Posterior vena cava (tissue), 2 donors: ENCODE data around the gene ANKDD1B. TPM values are rescaled to one million over a fixed set of nuclear protein-coding genes. Genes with fewer than 3 reads are reported as not detected.
A peak's percentile ranks its signal among the peaks of the same experiment; 100 is the strongest.
"Not testable (repeated sequence)": the region's sequence is repeated elsewhere in the genome, so short reads cannot be mapped to it uniquely, and the experiment has no call there.

Source experiments
- DNase-seq: peaks from one replicate; pipeline ENCODE4 v3.0.0-alpha.2; 2020; ENCODE audit warnings: low spot score
- intact Hi-C, 2 donors: fragments of 100-400 bp; cut with DNase I; formaldehyde crosslinking; loops; one replicate each; pipeline versions ENCODE4 v1.14.1 to v1.14.2; 2022 to 2023
- total RNA-seq, 2 donors: library from RNA; stranded (reverse); fragmentation: NEBNext Ultra II Directional; extraction: Animal tissue kit (Norgen Biotek cat#: 25700); gene quantifications; one replicate each; pipeline ENCODE4 v1.2.1, GENCODE V29; 2021
- donor health status: DM: yes; HTN: yes; CAD: no.
- donor health status: DM: yes; HTN: yes; CAD: no.

ANKDD1B gene
- total RNA-seq, 2 donors from 2014 or later, result 0.93 TPM; not detected in 1

- intact Hi-C loops, result loop anchor here in 1 of 2 donors (10.0 kb wide), 1 partner anchor 450 kb away; the partner anchor contains the start of gene ANKRD31
- no peak for DNase-seq
These were observed 73.9 kb downstream of the ANKDD1B start for GRCh38 chr5:75685141-75685540.

GRCh38 chr5:75686480-75686879, 75.2 kb downstream of the ANKDD1B start:
- DNase-seq, result no peak
- intact Hi-C loops, result loop anchor here in 1 of 2 donors (10.0 kb wide), 1 partner anchor 452 kb away; the partner anchor contains the start of gene ANKRD31

- intact Hi-C loops, result no loop called here
These were observed 79.4 kb downstream of the ANKDD1B start for GRCh38 chr5:75690669-75691068.

GRCh38 chr5:75694781-75695180, 83.5 kb downstream of the ANKDD1B start:
- no peak for DNase-seq
- intact Hi-C loops, result no loop called here

More at GRCh38 chr5:75690669-75691068, 79.4 kb downstream of the ANKDD1B start:
- no peak for DNase-seq

GRCh38 chr5:75695472-75696351, 84.5 kb downstream of the ANKDD1B start:
- intact Hi-C loops, result not testable (repeated sequence)

GRCh38 chr5:75701856-75702255, 90.6 kb downstream of the ANKDD1B start:
- intact Hi-C loops, result no loop called here
- DNase-seq, result no peak

More at GRCh38 chr5:75695472-75696351, 84.5 kb downstream of the ANKDD1B start:
- DNase-seq, result not testable (repeated sequence)

- DNase-seq, result no peak
- intact Hi-C loops, result no loop called here
These were observed 94.8 kb downstream of the ANKDD1B start for GRCh38 chr5:75706016-75706415.

GRCh38 chr5:75706775-75707174, 95.5 kb downstream of the ANKDD1B start:
- intact Hi-C loops, result no loop called here

GRCh38 chr5:75707911-75708509, 96.8 kb downstream of the ANKDD1B start:
- no peak for DNase-seq
- intact Hi-C loops, result no loop called here

More at GRCh38 chr5:75706775-75707174, 95.5 kb downstream of the ANKDD1B start:
- DNase-seq, result no peak

GRCh38 chr5:75710637-75711036, 99.4 kb downstream of the ANKDD1B start:
- intact Hi-C loops, result no loop called here
- DNase-seq, result no peak

- intact Hi-C loops, result no loop called here
- DNase-seq, result no peak
These were observed 99.9 kb downstream of the ANKDD1B start for GRCh38 chr5:75711151-75711550.

GRCh38 chr5:75712091-75712490, 100.8 kb downstream of the ANKDD1B start:
- intact Hi-C loops, result no loop called here
- DNase-seq, result no peak

GRCh38 chr5:75716715-75717081, 105.4 kb downstream of the ANKDD1B start:
- intact Hi-C loops, result no loop called here
- DNase-seq, result no peak

- DNase-seq, result peak; percentile 99
- intact Hi-C loops, result no loop called here
These were observed 106.0 kb downstream of the ANKDD1B start, which contains the start of gene POC5 for GRCh38 chr5:75717082-75717922. Gene POC5, minus strand, starts transcription at chr5:75717437. Its CDS starts 4,500 bp downstream, at chr5:75712937.

GRCh38 chr5:75720882-75721281, 109.6 kb downstream of the ANKDD1B start:
- intact Hi-C loops, result no loop called here
- no peak for DNase-seq

Other genes starting within 250 kb of the ANKDD1B start
- 10 to 100 TPM; 31.0 to 38.6 TPM for gene CERT1, start 99.8 kb upstream of the ANKDD1B start, total RNA-seq
- gene POLK, start 99.6 kb upstream of the ANKDD1B start, total RNA-seq, result 10 to 100 TPM; 41.5 to 43.0 TPM
- gene POC5, start 106.0 kb downstream of the ANKDD1B start, total RNA-seq, result 1 to 10 TPM; 8.8 to 9.1 TPM